Neural cell (in vitro differentiated cells): ENCODE data around the gene ST6GALNAC3. TPM values are rescaled to one million over a fixed set of nuclear protein-coding genes. Genes with fewer than 3 reads are reported as not detected.

ENCODE experiments used
- H2AFZ ChIP-seq: fragments of 200-600, 300-800 bp; sonication (generic), shearing (Covaris generic); 2 replicates; pipeline ENCODE4 v1.6.0; 2014; ENCODE audit warnings: low read depth, mild to moderate bottlenecking, antibody characterized with exemption, low read length, moderate library complexity
- H3F3A ChIP-seq: fragments of 200-600 bp; shearing (Covaris generic); 2 replicates; pipeline ENCODE4 v1.6.1; 2016; ENCODE audit warnings: mild to moderate bottlenecking, moderate library complexity, mixed read lengths, antibody characterized with exemption, low read length; ENCODE audit not compliant: insufficient read depth, poor library complexity, severe bottlenecking
- H3K27ac ChIP-seq: fragments of 200-600, 300-800 bp; sonication (generic), shearing (Covaris generic); 2 replicates; pipeline ENCODE4 v1.5.1; 2014; ENCODE audit warnings: mild to moderate bottlenecking, low read length, moderate library complexity
- H3K27me3 ChIP-seq: fragments of 300-800, 200-600 bp; sonication (generic), shearing (Covaris generic); 2 replicates; pipeline ENCODE4 v1.6.0; 2014; ENCODE audit warnings: mild to moderate bottlenecking, low read depth, low read length, moderate library complexity; ENCODE audit not compliant: insufficient read depth
- H3K36me3 ChIP-seq: fragments of 300-800, 200-600 bp; sonication (generic), shearing (Covaris generic); 2 replicates; pipeline ENCODE4 v1.5.1; 2014; ENCODE audit warnings: mild to moderate bottlenecking, antibody characterized with exemption, low read length, moderate library complexity; ENCODE audit not compliant: insufficient read depth
- H3K4me2 ChIP-seq: fragments of 300-800, 200-600 bp; sonication (generic), shearing (Covaris generic); 2 replicates; pipeline ENCODE4 v1.6.0; 2014; ENCODE audit warnings: mild to moderate bottlenecking, low read length
- H3K4me3 ChIP-seq: fragments of 300-800, 200-600 bp; sonication (generic), shearing (Covaris generic); 2 replicates; pipeline ENCODE4 v1.5.1; 2014; ENCODE audit warnings: mild to moderate bottlenecking, low read length, moderate library complexity
- H3K79me2 ChIP-seq: fragments of 200-600 bp; shearing (Covaris generic); replicated peaks from 2 replicates; pipeline ENCODE4 v1.6.0; 2014; ENCODE audit warnings: mild to moderate bottlenecking, low read length, moderate library complexity; ENCODE audit not compliant: insufficient read depth
- H3K9ac ChIP-seq: fragments of 300-800, 200-600 bp; sonication (generic), shearing (Covaris generic); 2 replicates; pipeline ENCODE4 v1.6.1; 2016; ENCODE audit warnings: mild to moderate bottlenecking, low read length, mixed read lengths
- H3K9me2 ChIP-seq: fragments of 200-600 bp; shearing (Covaris generic); 2 replicates; pipeline ENCODE4 v1.6.1; 2016; ENCODE audit warnings: mild to moderate bottlenecking, low read length, mixed read lengths; ENCODE audit not compliant: insufficient read depth
- H3K9me3 ChIP-seq: fragments of 200-600, 300-800 bp; sonication (generic), shearing (Covaris generic); 2 replicates; pipeline ENCODE4 v1.6.1; 2016; ENCODE audit warnings: mild to moderate bottlenecking, mixed run types, low read length, moderate library complexity, mixed read lengths
- H4K20me1 ChIP-seq: fragments of 200-600 bp; shearing (Covaris generic); 2 replicates; pipeline ENCODE4 v1.6.1; 2016; ENCODE audit warnings: mild to moderate bottlenecking, mixed run types; ENCODE audit not compliant: insufficient read depth
- EP300 ChIP-seq: fragments of 450-650 bp; conservative IDR thresholded peaks from 2 replicates; pipeline ENCODE4 v1.6.1; 2014; ENCODE audit warnings: antibody characterized with exemption, mild to moderate bottlenecking, moderate library complexity; ENCODE audit not compliant: poor library complexity, severe bottlenecking
- EZH2 ChIP-seq: fragments of 200-600, 300-800 bp; shearing (Covaris generic), sonication (generic); IDR thresholded peaks from 2 replicates; pipeline ENCODE4 v1.6.1; 2014; ENCODE audit warnings: antibody characterized with exemption, low read length, borderline replicate concordance, mild to moderate bottlenecking; ENCODE audit not compliant: insufficient read depth, poor library complexity, severe bottlenecking
- MXI1 ChIP-seq: fragments of 450-650 bp; conservative IDR thresholded peaks from 2 replicates; pipeline ENCODE4 v1.6.1; 2014; ENCODE audit warnings: antibody characterized with exemption, mild to moderate bottlenecking; ENCODE audit not compliant: poor library complexity, severe bottlenecking
- POLR2AphosphoS5 ChIP-seq: IDR thresholded peaks from 2 replicates; pipeline ENCODE4 v1.6.1; 2012
- RAD21 ChIP-seq: fragments of 450-650 bp; conservative IDR thresholded peaks from 2 replicates; pipeline ENCODE4 v1.6.1; 2014; ENCODE audit warnings: antibody characterized with exemption, mild to moderate bottlenecking, moderate library complexity
- SMC3 ChIP-seq: fragments of 450-650 bp; conservative IDR thresholded peaks from 2 replicates; pipeline ENCODE4 v1.6.1; 2014; ENCODE audit warnings: antibody characterized with exemption, mild to moderate bottlenecking, moderate library complexity; ENCODE audit not compliant: poor library complexity
- TAF1 ChIP-seq: IDR thresholded peaks from 2 replicates; pipeline ENCODE4 v1.6.1; 2012; ENCODE audit warnings: low read depth
- polyA plus RNA-seq: library from polyadenylated mRNA; depleted of rRNA; stranded (reverse); fragments of >200 nt; gene quantifications from 2 replicates; pipeline ENCODE4 v1.2.3, GENCODE V29; 2014
- TF ChIP-seq, protein P1 (sequence below): fragments of 450-650 bp; IDR thresholded peaks from 2 replicates; pipeline ENCODE4 v1.5.1; 2014; ENCODE audit warnings: antibody characterized with exemption, mild to moderate bottlenecking, moderate library complexity; ENCODE audit not compliant: poor library complexity, severe bottlenecking
- TF ChIP-seq, protein P2 (sequence below): IDR thresholded peaks from 2 replicates; pipeline ENCODE4 v1.6.1; 2012; ENCODE audit warnings: borderline replicate concordance

Gene ST6GALNAC3
- polyA plus RNA-seq, 1 donor from 2014 or later = 3.6 TPM

DNA sequence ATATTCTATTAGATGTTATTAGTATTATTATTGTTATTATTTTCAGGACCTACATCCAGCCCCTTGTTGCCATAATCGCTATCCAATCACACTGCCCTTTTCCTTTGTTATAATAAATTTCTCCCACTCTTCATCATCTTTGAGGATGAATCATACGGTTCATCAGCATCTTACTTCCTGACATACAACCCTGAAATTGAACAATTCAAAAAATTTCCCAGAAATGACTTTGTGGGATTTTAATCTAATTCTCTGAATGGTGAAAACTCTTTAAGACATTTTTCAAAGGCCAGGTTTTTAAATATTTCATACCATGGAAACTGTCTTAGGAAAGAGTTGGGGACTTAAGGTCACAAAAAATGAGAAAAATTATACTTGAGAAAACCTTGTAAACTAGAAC lies 353.5 kb downstream of the ST6GALNAC3 start:
- Histone ChIP-seq H2AFZ (no peak overlapping the region), H3K36me3 (no peaks in the 10 kb centered on the region), H3K9ac (no peak overlapping the region), H3K27me3 (no peaks in the 10 kb centered on the region), H3F3A (no peaks in the 10 kb centered on the region), H3K4me2 (no peak overlapping the region), H3K9me2 (no peaks in the 10 kb centered on the region), H3K9me3 (no peaks in the 10 kb centered on the region), H3K4me3 (no peak overlapping the region), H3K27ac (no peak overlapping the region), H4K20me1 (no peaks in the 10 kb centered on the region), H3K79me2 (no peaks in the 10 kb centered on the region)
- TF ChIP-seq SMC3 = no peak
- TF ChIP-seq TAF1 = no peak
- no peak for TF ChIP-seq EZH2
- TF ChIP-seq, protein P1, sequence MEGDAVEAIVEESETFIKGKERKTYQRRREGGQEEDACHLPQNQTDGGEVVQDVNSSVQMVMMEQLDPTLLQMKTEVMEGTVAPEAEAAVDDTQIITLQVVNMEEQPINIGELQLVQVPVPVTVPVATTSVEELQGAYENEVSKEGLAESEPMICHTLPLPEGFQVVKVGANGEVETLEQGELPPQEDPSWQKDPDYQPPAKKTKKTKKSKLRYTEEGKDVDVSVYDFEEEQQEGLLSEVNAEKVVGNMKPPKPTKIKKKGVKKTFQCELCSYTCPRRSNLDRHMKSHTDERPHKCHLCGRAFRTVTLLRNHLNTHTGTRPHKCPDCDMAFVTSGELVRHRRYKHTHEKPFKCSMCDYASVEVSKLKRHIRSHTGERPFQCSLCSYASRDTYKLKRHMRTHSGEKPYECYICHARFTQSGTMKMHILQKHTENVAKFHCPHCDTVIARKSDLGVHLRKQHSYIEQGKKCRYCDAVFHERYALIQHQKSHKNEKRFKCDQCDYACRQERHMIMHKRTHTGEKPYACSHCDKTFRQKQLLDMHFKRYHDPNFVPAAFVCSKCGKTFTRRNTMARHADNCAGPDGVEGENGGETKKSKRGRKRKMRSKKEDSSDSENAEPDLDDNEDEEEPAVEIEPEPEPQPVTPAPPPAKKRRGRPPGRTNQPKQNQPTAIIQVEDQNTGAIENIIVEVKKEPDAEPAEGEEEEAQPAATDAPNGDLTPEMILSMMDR = no peak
- no peak for TF ChIP-seq EP300
- TF ChIP-seq, protein P2, sequence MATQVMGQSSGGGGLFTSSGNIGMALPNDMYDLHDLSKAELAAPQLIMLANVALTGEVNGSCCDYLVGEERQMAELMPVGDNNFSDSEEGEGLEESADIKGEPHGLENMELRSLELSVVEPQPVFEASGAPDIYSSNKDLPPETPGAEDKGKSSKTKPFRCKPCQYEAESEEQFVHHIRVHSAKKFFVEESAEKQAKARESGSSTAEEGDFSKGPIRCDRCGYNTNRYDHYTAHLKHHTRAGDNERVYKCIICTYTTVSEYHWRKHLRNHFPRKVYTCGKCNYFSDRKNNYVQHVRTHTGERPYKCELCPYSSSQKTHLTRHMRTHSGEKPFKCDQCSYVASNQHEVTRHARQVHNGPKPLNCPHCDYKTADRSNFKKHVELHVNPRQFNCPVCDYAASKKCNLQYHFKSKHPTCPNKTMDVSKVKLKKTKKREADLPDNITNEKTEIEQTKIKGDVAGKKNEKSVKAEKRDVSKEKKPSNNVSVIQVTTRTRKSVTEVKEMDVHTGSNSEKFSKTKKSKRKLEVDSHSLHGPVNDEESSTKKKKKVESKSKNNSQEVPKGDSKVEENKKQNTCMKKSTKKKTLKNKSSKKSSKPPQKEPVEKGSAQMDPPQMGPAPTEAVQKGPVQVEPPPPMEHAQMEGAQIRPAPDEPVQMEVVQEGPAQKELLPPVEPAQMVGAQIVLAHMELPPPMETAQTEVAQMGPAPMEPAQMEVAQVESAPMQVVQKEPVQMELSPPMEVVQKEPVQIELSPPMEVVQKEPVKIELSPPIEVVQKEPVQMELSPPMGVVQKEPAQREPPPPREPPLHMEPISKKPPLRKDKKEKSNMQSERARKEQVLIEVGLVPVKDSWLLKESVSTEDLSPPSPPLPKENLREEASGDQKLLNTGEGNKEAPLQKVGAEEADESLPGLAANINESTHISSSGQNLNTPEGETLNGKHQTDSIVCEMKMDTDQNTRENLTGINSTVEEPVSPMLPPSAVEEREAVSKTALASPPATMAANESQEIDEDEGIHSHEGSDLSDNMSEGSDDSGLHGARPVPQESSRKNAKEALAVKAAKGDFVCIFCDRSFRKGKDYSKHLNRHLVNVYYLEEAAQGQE = no peak
- no peak for TF ChIP-seq RAD21
- TF ChIP-seq MXI1 = no peak
- no peak for TF ChIP-seq POLR2AphosphoS5

DNA sequence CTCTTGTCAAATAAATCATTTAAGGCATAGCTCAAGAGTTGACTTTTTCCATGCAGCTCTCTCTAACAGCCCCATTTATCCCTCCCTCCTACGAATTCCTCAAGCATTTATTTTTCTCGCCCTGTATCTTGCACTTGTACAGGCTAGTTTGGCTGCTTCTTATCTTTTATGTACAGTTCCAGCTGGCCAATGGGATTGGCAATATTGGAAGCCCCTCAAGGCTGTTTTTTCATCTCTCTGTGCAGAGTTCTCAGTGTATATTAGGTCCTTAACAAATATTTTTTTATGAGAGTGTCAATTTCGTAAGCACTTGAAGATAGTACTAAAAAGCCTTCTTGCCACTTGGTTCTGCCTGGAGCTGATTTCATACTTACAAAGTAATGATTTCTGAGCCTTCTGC lies 356.0 kb downstream of the ST6GALNAC3 start:
- Histone ChIP-seq H3K79me2 (no peaks in the 10 kb centered on the region), H3K4me3 (no peak overlapping the region), H3K36me3 (no peaks in the 10 kb centered on the region), H3K27me3 (no peaks in the 10 kb centered on the region), H3K9me2 (no peaks in the 10 kb centered on the region), H4K20me1 (no peaks in the 10 kb centered on the region), H3F3A (no peaks in the 10 kb centered on the region), H3K9me3 (no peaks in the 10 kb centered on the region), H2AFZ (no peak overlapping the region), H3K9ac (no peak overlapping the region), H3K27ac (no peak overlapping the region), H3K4me2 (no peak overlapping the region)
- TF ChIP-seq SMC3 (no peak), RAD21 (no peak), TAF1 (no peak), POLR2AphosphoS5 (no peak), MXI1 (no peak), EZH2 (no peak), EP300 (no peak)
- TF ChIP-seq, protein P1 = no peak
- TF ChIP-seq, protein P2 = no peak
